ENCODE data around the gene G0S2. TPM values are rescaled to one million over a fixed set of nuclear protein-coding genes. Genes with fewer than 3 reads are reported as not detected.

G0S2 gene
- total RNA-seq, 4 donors from 2014 or later, result 1.8 to 84.2 (median 26.9) TPM

DNA sequence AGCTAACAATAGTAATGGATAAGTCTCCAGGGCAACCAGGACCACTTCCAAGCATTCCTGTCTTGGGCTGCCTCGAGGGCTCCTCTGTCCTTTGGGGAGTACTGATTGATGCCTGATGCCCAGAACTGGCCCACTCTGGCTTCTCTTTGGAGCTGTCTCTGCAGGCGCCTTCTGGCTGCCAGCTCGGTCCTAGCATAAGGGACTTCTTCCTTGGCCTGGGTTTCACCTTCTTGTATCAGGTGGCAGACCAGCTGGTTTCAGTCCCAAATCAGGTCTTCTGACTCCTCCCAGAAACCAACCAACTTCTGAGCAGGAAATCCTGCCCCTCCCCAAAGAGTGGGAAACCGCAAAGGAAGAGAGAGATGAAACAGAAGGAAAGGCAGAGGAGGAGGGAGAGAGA is 10.6 kb downstream of the G0S2 start:
- no peak for DNase-seq
- Histone ChIP-seq H3K36me3 (no peaks in the 10 kb centered on the region), H3K27me3 (no peaks in the 10 kb centered on the region), H3K4me1 (peaks cover 0 to 18% (median 0%) of the 10 kb centered on the region in 4 donors), H3K27ac (no peak overlapping the region), H3K4me3 (no peak overlapping the region), H3K9me3 (no peaks in the 10 kb centered on the region)
- intact Hi-C loops (cut with DNase I; ENCODE audit: low total_unique reads), result no loop called here
- WGBS, 2 donors (ENCODE audit: low coverage in 1 of 2), result 71 to 78% methylated on average over 2 to 4 of the region's 4 CpGs
- in situ Hi-C loops (cut with MboI; ENCODE audit: low pct_ligation_motif_present in 1 of 4, low pct_unique_long_range_greater_than_20kb in 1 of 4, low sequenced_read_pairs in 3 of 4), result no loop called here
- TF ChIP-seq POLR2AphosphoS5 (IDR thresholded peaks at IDR 0.05), result no peak
- no peak for TF ChIP-seq EP300 (IDR thresholded peaks at IDR 0.05; ENCODE audit: low read depth)
- no peak for TF ChIP-seq POLR2A (IDR thresholded peaks at IDR 0.05)
- no peak for TF ChIP-seq CTCF (IDR thresholded peaks at IDR 0.05)

- intact Hi-C loops (cut with DNase I; ENCODE audit: low total_unique reads), result no loop called here
- Histone ChIP-seq H3K4me1 (peaks cover 0 to 18% (median 0%) of the 10 kb centered on the region in 4 donors), H3K4me3 (no peak overlapping the region), H3K27ac (no peak overlapping the region), H3K36me3 (no peaks in the 10 kb centered on the region), H3K9me3 (no peaks in the 10 kb centered on the region), H3K27me3 (no peaks in the 10 kb centered on the region)
- TF ChIP-seq EP300 (IDR thresholded peaks at IDR 0.05; ENCODE audit: low read depth), result no peak
- TF ChIP-seq POLR2AphosphoS5 (IDR thresholded peaks at IDR 0.05), result no peak
- TF ChIP-seq POLR2A (IDR thresholded peaks at IDR 0.05), result no peak
- no peak for TF ChIP-seq CTCF (IDR thresholded peaks at IDR 0.05)
- DNase-seq, result no peak
- WGBS, 2 donors (ENCODE audit: low coverage in 1 of 2), result 70 to 79% methylated on average over 4 of the region's 4 CpGs
- in situ Hi-C loops (cut with MboI; ENCODE audit: low pct_ligation_motif_present in 1 of 4, low pct_unique_long_range_greater_than_20kb in 1 of 4, low sequenced_read_pairs in 3 of 4), result no loop called here
These were observed 11.1 kb downstream of the G0S2 start for GRCh38 chr1:209686322-209686721.

- WGBS, 2 donors (ENCODE audit: low coverage in 1 of 2), result 64% methylated on average over 1 of the region's 1 CpG; no CpG with 5 or more reads in 1 of the 2 donors
These were observed 13.6 kb downstream of the G0S2 start for GRCh38 chr1:209688746-209689234.

DNA sequence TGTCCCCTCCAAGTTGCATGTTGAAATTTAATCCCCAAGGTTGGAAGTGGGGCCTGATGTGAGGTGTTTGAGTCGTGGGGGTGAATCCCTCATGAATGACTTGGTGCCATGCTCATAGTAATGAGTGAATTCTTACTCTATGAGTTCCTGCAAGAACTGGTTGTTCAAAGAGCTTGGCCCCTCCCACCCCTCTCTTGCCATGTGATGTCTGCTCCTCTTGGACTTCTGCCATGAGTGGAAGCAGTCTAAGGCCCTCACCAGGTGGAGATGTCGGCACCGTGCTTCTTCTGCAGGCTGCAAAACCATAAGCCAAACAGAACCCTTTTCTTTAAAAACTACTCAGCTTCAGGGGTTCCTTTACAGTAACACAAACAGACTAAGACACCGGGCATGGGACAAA is 14.3 kb downstream of the G0S2 start:
- in situ Hi-C loops (cut with MboI; ENCODE audit: low pct_ligation_motif_present in 1 of 4, low pct_unique_long_range_greater_than_20kb in 1 of 4, low sequenced_read_pairs in 3 of 4) (no loop called here), intact Hi-C loops (cut with DNase I; ENCODE audit: low total_unique reads) (no loop called here)
- Histone ChIP-seq H3K4me3 (no peak overlapping the region), H3K4me1 (peaks cover 0 to 37% (median 3%) of the 10 kb centered on the region in 4 donors), H3K9me3 (no peaks in the 10 kb centered on the region), H3K36me3 (no peaks in the 10 kb centered on the region), H3K27ac (no peak overlapping the region), H3K27me3 (no peaks in the 10 kb centered on the region)
- TF ChIP-seq POLR2A (IDR thresholded peaks at IDR 0.05) (no peak), POLR2AphosphoS5 (IDR thresholded peaks at IDR 0.05) (no peak), EP300 (IDR thresholded peaks at IDR 0.05; ENCODE audit: low read depth) (no peak), CTCF (IDR thresholded peaks at IDR 0.05) (no peak)
- DNase-seq, result no peak
- WGBS, 2 donors (ENCODE audit: low coverage in 1 of 2), result 60 to 73% methylated on average over 3 to 4 of the region's 4 CpGs

More at GRCh38 chr1:209688746-209689234, 13.6 kb downstream of the G0S2 start:
- no peak for TF ChIP-seq POLR2AphosphoS5 (IDR thresholded peaks at IDR 0.05)
- no peak for TF ChIP-seq EP300 (IDR thresholded peaks at IDR 0.05; ENCODE audit: low read depth)
- no peak for TF ChIP-seq POLR2A (IDR thresholded peaks at IDR 0.05)
- TF ChIP-seq CTCF (IDR thresholded peaks at IDR 0.05), result no peak
- Histone ChIP-seq H3K4me1 (peaks cover 0 to 37% (median 3%) of the 10 kb centered on the region in 4 donors), H3K4me3 (no peak overlapping the region), H3K9me3 (no peaks in the 10 kb centered on the region), H3K27ac (no peak overlapping the region), H3K27me3 (no peaks in the 10 kb centered on the region), H3K36me3 (no peaks in the 10 kb centered on the region)
- intact Hi-C loops (cut with DNase I; ENCODE audit: low total_unique reads), result no loop called here
- no peak for DNase-seq
- in situ Hi-C loops (cut with MboI; ENCODE audit: low pct_ligation_motif_present in 1 of 4, low pct_unique_long_range_greater_than_20kb in 1 of 4, low sequenced_read_pairs in 3 of 4), result no loop called here

Measured in transverse colon (tissue), 4 donors.